HG03175 (cell line): ENCODE results near the gene PRKN.
"Not testable (repeated sequence)": the region's sequence is repeated elsewhere in the genome, so short reads cannot be mapped to it uniquely, and the experiment has no call there.

Source experiments
- ATAC-seq: cut with Tn5 transposase; IDR thresholded peaks from one replicate; pipeline ENCODE4 v1.9.1; 2021; ENCODE audit warnings: mild to moderate bottlenecking, moderate library complexity; ENCODE audit not compliant: unreplicated experiment

PRKN gene

DNA sequence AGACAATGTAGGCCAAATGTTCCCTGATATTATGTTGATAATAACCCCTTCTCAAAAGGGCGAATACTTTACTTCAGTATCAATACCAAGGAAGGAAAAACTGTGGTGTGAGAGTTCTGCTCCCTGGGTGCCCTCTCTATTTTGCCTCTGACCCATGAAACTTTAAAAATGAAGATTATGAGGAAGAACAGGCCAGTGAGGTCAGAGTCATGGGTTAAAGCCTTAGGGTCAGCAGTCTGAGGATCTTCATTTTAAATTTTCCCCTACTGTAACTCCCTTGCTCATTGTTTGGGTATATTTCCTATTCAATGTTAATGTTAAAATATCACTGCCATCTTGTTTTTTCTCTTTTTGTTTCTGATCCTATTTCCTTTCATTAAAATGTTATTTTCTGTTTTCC lies 47.9 kb downstream of the PRKN start:
- no peak for ATAC-seq

DNA sequence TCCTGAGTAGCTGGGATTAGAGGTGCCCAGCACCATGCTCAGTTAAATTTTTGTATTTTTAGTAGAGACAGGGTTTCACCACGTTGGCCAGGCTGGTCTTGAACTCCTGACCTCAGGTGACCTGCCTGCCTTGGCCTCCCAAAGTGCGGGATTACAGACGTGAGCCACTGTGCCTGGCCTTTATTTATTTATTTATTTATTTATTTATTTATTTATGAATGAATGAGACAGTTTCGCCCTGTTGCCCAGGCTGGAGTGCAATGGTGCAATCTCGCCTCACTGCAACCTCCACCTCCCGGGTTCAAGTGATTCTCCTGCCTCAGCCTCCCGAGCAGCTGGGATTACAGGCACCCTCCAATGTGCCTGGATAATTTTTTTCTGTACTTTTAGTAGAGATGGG lies 48.7 kb downstream of the PRKN start:
- not testable (repeated sequence) for ATAC-seq

DNA sequence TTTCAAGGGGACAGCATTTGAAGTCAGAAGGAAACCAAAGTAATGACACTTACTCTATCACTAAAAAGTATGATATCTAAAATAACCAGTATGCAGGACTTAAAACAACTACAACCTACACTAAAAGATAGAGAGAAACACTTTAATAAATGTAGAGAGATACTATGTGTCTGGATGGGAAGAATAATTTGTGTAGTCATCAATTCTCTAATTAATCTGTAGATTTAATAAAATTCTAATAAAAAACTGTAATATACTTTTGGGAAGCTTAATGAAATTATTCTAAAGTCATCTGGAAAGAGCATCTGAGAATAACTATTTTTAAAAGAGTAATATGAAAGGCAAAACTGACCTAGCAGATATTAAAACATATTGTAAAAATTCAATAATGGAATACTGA lies 52.1 kb downstream of the PRKN start:
- ATAC-seq = no peak

DNA sequence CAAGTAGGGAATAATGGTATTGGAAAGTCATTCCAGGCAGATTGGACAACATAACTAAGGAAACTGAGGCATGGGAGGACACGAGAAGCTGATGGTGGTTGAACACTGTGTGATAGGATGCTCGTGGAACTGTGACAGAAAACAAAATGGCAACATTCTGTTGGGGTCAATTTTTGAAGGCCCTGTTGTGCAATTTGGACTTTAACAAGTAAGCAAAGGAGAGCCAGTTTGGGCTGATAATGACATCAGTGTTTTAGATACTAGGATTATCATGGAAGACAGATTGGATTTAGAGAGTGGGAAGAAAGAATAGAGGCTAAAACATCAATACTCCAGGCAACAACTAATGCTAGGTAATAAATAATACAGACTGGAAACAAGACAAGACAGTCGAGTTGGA lies 53.1 kb downstream of the PRKN start:
- no peak for ATAC-seq

DNA sequence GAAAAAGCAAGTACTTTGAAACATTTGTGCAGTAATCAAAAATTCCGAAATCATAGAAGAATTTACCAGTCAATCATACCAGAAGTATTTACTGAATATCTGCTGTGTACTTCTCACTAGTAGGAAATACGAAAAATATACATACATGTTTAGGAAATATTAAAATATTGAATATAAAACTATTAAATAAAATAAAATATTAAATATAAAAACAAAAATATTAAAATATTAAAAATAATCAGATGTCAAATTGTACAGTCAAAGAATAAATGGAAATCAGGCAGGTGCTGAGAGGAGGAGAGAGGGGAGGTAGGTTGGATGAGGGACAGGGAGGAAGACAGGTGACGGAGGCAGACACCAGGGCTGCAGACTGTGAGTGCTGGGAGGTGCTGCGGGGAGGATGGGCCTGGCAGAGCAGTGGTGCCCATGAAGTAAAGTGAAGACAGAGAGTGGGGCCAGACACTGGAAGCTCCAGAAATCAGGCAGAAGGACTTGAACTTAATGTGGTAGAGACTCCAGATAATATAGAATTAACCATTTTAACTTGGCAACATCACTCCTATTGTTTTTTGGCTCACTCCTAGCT lies 55.9 kb downstream of the PRKN start:
- ATAC-seq = no peak

DNA sequence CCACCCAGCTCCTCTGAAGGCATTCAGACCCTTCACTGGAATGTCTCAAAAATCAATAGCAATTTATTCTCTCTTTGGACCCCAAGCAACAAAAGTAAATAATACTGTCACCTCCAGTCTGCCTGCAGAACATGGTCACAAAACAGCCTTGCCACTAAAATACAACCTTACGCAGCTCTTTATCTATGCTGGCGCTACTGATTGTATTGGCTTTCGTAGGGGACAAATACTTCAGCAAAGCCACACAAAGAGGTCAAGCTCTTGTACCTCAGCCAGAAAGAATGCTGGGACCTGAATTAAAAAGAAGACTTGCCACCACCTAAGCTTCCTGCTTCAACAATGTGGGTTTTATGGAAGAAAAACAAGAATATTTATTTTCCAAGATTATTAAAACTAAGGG lies 57.2 kb downstream of the PRKN start:
- no peak for ATAC-seq

DNA sequence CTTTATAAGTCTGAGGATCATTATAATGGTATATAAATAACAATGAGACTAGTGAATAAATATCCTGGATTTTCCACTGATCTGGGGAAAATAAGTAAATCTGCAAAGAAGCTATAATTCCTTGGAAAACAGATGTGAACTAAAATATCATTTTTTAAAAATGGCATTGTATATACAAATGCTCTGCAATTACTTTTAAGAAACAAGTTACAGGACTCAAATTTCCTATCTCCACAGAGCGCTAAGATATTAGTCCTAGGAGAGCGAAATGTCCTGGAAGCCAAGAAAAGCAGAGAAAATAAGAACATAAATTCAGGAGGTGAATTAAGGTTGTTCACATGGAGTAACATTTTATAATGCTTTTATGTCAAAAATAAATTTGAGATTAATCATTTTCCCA lies 61.3 kb downstream of the PRKN start:
- ATAC-seq = no peak

DNA sequence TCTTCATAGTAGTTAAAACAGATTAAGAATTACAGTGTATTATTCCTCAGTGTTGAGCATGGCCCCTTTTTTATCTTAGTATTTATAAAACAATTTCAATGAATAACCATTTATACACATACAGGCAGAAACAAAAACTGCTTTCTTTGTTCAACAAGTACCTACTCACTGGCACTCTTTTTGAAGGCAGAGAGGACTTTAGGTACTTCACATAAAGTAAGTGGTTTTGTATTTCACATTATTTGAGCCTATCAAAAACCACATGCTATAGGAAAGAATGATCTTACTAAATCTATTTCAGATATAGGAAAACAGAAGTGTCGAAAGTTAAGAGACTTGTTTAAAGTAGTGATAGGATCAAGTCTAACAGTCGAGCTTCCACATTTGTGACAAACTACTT lies 73.8 kb downstream of the PRKN start:
- no peak for ATAC-seq

DNA sequence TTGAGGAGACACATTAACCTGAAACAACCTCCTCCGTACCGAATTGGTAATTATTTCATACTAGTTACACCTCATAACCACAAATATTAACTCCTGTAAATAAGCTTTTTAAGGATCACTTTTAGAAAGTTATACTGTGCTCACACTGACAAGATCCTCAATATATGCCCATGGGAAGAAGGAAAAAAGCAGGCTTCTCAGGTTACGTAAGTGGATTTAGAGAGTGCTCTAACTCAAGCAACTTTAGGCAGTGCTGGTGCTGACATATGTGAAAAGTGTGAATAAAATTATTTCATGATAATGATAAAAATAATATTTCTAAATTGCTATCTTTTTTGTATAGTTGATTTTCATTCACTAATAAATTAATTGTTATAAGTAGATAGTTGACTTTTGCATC lies 76.1 kb downstream of the PRKN start:
- no peak for ATAC-seq

DNA sequence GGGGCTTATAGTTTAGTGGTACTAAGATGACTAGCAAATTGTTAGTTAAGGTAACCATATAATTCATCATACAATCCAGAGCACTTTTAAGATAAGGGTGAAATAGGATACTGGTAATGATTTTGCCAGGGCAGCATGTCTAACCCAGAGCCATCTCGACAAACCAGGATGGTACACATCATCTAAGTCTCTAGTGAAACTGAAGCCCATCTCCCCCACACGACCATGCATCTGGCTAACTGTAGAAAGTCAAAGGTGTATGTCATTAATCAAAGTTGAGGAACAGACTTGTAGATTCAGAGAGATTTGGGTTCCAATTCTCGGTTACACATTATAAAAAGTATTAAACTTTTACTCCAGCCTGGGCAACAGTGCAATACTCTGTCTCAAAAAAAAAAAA lies 78.3 kb downstream of the PRKN start:
- ATAC-seq = no peak

DNA sequence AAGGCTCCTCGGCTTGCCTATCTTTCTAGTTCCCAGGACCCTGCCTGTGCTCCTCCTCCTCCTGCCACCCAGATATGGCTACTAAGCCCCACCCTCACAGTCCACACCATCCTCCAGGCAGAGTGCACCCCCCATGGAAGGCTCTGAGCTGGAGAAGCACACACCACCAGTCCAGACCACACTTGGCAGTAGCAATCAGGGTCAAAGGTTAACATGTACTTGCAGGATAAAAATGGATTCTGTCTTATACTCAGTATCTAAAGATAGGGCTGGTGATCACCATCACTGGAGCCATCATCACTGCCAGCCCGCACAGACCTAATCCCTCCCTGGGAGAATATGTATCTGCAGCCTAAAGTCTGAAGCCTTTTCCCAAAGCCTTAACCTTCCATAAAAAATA lies 83.4 kb downstream of the PRKN start:
- ATAC-seq = no peak

DNA sequence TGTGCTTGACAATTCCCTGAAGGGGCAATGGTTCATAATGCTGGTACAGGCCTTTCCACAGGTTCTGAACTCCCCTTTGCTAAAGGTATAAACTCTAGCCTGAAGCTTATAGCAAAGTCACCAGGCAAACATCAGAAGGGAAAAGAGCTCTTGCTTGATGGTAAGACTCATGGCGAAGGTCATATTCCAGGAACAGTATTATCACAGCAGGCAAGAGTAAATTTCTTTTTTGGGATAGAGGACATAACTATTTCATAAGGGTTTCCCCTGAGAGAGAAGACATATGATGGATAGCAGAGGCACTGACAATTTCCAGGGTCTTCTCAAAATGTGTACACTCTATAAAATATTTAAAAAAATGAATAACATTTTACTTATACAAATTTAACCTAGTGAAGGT lies 86.8 kb downstream of the PRKN start:
- ATAC-seq = no peak

DNA sequence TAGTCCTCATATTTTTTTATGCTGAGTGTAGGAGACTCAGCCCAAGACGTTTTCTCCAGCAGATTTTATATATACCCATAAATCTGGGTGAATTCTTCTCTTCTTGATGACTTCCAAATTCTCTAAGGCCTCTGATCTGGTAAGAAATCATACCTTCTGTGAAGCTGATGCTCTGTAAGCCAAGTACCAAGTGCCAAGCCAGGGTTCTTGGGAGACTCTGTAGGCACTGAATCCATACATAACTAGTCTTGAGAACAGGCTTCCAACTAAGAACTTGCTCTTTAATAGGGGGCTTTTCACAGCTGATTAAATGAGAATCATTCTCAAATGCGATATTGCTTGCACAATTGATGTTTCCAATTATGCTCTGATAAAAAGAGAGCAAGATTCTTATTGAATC lies 87.6 kb downstream of the PRKN start:
- no peak for ATAC-seq

DNA sequence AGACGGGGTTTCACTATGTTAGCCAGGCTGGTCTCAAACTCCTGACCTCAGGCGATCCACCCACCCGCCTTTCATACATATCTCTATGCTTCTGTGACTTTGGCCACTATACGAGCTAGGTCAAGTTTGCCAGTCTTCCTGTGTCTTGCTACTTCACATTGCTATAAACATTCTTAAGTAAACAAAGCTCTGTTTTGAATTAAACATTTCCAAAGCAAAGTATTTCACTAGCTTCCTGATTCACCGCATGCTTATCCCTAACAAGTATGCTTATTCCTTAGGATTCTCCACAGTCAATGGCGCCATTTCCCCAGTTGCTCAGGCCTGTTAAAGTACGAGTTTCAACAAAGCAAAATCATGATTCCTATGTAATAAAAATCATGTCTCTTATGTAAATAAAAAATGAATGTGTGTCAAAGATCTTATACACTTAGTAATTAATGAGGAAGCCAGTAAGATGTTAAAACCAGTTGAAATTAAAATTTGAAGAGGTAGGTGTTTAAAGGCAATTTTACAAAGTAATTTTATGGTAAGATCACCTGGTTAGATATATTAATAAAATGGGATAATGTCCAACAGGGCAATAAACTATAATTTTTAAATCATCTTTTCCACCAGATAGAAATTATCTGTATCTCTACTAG lies 88.5 kb downstream of the PRKN start:
- no peak for ATAC-seq

DNA sequence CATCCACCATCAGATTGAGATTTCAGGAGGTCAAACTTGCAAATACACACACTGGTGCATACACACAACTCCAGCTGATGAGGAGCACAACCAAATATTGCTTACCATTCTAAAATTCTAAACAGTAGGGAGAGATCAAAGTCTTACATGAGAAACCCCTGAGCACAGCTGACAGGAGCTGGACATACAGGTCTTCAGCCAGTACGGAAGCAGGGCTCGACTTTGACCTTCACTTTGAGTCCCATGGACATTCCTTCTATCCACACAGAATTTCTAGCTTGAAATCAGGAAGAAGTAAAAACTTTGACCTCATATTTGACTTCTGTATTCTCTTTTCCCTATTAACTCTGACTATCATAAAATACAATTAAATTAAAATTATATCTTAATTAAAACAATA lies 90.2 kb downstream of the PRKN start:
- no peak for ATAC-seq

DNA sequence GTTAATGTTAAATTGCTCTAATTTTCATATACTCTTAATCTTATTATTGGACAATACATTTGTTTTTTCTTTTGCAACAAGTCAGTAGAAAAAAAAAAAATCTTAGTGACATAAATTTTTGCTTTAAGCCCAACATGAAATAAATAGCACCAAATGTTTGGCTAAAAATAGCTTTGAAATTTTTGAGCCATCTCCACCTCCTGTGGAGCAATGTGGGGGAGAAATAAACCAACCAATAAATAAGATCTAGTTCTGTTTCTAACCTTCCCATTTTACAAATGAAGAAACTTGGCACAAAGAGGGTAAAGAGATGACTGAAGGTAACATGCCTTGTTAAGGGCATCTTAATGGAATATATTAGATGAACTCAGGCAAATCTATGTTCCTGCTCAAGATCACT lies 91.4 kb downstream of the PRKN start:
- no peak for ATAC-seq

DNA sequence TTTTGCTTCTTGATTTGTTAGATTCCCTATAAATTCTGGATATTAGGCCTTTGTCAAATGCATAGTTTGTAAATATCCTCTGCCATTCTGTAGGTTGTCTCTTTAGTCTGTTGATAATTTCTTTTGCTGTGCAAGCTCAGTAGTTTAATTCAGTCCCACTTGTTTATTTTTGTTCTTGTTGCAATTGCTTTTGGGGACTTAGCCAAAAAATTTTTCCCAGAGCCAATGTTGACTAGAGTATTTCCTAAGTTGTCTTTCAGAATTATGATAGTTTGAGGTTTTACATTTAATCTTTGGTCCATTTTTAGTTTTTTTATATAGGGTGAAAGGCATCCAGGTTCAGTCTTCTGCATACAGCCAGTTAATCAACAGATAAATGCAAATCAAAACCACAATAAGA lies 96.0 kb downstream of the PRKN start:
- ATAC-seq = no peak

DNA sequence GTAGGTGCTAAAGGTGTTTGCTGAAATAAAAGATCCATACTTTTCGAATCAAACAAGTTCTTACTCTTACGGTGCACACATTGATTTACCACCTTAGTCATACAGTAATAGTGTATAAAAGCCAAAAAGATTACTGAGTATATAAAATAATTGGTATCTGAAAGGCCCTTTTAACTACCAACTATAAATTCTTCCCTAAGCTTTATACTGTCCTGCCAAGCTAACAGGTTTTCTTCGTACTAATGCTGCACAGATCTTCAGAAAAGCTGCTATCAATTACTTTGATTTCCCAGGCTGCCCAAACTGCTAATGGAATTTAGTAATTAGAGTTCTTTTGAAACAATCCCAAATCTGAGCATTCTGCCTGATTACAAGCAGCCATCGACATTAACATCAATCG lies 97.5 kb downstream of the PRKN start:
- no peak for ATAC-seq

DNA sequence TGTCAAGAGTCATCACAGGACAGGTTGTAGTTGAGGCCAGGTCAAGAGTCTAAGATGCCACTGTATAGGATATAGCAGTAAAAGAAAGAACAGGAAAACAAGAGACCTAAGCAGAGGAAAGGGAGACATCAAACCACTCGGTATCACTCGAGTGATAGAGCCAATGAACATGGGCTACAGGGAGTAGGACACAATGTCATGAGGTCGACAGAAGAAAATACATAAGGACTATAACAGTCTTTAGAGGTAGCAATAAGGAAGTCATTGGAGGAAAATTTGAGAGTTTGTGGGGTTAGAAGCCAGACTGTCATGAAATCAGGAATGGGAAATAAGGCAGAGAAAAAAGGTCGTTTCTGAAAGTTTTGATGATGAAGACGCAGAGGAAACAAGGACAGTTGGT lies 99.7 kb downstream of the PRKN start:
- ATAC-seq = no peak

DNA sequence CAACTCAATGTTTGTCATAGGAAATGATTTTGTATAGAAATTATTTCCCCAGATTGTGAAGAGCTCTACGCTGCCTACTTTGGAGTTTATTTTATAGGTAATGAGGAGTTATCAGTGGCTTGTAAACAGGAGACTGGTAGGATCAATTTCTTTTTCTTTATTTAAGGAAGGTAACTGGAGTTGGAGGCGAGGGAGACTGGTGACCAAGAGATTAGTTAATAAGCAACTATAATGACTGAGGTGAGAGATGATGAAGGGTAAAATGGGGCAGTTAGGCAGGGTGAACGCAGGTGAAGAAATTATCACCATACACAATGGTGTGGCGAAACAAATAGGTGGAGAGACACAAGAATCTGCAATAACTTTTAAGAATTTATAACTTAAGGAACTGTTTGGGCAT lies 100.2 kb downstream of the PRKN start:
- no peak for ATAC-seq

DNA sequence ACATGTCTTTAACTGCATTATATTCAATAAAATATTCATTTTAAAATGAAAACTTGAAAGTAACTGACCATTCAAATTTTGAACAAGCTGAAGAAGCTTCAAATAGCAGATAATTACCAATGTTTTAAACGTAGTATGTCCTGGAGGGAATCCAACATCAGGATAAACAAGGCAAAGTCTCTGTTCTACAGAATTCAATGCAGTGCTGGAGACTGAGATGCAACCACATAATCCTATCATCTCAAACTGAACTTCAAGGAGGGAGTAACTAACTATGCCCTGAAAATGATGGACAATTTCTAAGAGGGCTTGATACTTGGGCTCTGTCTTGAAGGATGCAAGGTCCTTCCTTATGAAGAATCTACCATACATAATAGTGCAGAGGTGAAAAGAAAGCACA lies 100.7 kb downstream of the PRKN start:
- ATAC-seq = no peak

DNA sequence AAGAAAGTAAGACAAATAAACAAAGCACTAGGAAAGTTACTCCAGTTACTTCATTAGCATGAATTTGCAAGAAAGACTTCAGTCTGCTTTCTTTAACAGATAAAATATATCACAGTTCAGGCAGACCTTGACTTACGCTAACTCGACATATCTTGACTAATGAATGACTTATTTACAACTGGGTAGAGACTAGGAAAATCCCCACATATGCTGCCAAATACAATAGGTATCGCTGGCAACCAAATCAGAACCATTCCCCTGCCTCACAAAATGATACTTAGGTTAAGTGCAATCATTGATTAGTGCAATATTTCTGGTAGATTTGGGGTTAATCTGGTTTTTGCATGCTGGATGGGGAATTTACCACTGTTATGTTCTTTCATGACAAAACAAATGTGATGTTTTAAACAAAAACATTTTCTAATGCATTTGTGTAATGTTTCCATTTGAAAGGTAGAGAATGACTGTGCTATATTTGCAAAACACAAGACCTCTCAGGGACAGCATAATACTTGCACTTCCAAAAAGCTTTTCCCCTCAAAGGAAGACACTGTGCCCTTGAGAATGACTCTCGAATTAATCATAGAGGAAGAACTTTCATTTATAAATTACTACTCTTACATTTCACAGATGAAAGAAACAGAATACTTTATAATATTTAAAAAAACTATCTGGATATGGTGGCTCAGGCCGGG lies 101.6 kb downstream of the PRKN start:
- ATAC-seq = no peak

DNA sequence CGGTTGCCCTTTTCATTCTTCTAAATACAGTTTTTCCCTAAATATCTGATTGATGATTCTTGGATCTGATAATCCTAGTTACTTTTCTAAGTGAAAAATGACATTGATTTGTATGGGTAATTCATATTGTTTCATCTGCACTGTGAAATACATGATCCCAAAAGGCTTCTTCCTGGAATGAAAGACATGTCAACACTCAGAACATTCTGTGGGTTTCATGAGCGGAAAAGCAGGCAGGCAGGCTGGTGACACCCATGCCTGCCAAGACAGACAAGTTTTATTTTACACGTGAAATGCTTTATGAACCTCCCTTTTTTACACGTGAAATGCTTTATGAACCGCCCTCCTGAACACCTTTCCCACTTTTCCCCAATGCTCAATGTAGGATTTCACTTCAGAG lies 105.0 kb downstream of the PRKN start:
- no peak for ATAC-seq
